ENCODE results near the gene GCNT2. TPM values are rescaled to one million over a fixed set of nuclear protein-coding genes. Genes with fewer than 3 reads are reported as not detected.

Gene GCNT2
- total RNA-seq, 1 experiment from 2014 or later, result 0.28 TPM

DNA sequence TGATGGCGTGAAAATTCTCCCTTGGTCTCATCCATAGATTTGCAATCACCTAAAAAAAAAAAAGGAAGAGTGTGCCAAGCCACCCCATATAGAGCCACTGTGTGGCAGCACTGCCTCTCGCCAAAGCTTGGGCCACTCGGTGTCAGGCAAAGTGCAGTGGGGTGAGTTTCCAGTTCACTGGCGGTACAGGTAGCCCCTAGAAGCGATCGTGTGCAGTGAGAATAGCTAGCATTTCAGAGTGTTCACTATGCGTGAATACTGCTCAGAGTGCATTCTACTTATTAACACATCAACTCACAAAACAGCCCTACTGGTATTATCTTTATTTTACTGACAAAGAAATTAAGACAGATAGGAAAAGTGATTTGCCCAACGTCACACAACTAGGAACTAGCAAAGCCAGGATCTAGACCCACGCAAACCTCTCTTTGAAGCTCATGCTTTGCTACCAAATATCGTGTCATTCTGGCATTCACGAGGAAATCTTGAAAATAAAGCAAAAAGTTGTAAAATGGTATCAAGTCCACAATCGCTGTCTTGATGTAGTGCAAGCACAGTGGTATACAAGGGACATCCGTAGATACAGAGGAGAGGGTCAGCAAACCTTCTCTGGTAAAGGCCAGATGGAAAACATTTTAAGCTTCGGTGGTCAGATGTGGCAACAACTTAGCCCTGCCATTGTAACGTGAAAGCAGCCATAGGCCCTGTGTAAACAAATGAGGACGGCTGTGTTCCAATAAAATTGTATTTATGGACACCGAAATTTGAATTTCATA lies 10.4 kb upstream of the GCNT2 start:
- ChIA-PET CTCF (interaction anchor here (1.7 kb wide), 1 partner anchor 32 kb away, joined by 8 read pairs; no protein-coding TSS in a partner anchor), POLR2A (ENCODE audit: low non-redundant PET) (no interaction called here)
- no peak overlapping the region for H3K27ac ChIP-seq (ENCODE audit: low read depth, low read length, poor library complexity, severe bottlenecking)
- no peaks in the 10 kb centered on the region for H3K27me3 ChIP-seq (replicated peaks; ENCODE audit: insufficient read depth, low read depth, low read length, poor library complexity)
- H3K4me3 ChIP-seq (ENCODE audit: low read depth, low read length, poor library complexity, severe bottlenecking), result no peak overlapping the region
- no peaks in the 10 kb centered on the region for H3K4me1 ChIP-seq (ENCODE audit: insufficient read depth, low read length, poor library complexity, severe bottlenecking)
- peak; percentile 42 for DNase-seq (ENCODE audit: low spot score)
- intact Hi-C loops (cut with micrococcal nuclease; ENCODE audit: unreplicated experiment), result loop anchor here (1.0 kb wide), 1 partner anchor 291 kb away; no protein-coding TSS in a partner anchor
- no peaks in the 10 kb centered on the region for H3K36me3 ChIP-seq (ENCODE audit: insufficient read depth, low read length, poor library complexity, severe bottlenecking)
- no peak for TF ChIP-seq EZH2 (IDR thresholded peaks at IDR 0.05; ENCODE audit: borderline replicate concordance, low read depth, low read length, poor library complexity, severe bottlenecking)
- TF ChIP-seq, protein P1, sequence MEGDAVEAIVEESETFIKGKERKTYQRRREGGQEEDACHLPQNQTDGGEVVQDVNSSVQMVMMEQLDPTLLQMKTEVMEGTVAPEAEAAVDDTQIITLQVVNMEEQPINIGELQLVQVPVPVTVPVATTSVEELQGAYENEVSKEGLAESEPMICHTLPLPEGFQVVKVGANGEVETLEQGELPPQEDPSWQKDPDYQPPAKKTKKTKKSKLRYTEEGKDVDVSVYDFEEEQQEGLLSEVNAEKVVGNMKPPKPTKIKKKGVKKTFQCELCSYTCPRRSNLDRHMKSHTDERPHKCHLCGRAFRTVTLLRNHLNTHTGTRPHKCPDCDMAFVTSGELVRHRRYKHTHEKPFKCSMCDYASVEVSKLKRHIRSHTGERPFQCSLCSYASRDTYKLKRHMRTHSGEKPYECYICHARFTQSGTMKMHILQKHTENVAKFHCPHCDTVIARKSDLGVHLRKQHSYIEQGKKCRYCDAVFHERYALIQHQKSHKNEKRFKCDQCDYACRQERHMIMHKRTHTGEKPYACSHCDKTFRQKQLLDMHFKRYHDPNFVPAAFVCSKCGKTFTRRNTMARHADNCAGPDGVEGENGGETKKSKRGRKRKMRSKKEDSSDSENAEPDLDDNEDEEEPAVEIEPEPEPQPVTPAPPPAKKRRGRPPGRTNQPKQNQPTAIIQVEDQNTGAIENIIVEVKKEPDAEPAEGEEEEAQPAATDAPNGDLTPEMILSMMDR (conservative IDR thresholded peaks at IDR 0.05; ENCODE audit: low read depth, low read length), result peak; percentile 71
- BruUV-seq (replicated peaks), result no TSS peak
- H3K9me3 ChIP-seq (ENCODE audit: low read depth, low read length, poor library complexity, severe bottlenecking), result no peaks in the 10 kb centered on the region

DNA sequence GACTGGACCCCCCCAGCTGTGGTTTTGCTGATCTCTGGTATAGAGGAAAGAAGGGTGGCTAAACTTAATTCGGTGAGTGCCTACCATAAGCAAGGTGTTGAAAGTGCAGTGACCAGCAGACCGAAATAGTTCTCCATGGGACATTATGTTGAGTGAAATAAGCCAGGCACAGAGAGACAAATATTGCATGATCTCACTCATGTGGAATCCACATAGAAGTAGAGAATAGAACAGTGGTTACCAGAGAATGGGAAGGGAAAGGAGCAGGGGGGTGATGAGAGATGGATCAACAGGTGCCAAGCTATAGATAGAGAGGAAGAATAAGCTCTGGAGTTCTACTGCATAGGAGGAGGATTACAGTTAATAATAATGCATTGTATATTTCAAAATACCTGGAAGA lies 9.7 kb upstream of the GCNT2 start:
- Histone ChIP-seq H3K27ac (ENCODE audit: low read depth, low read length, poor library complexity, severe bottlenecking) (no peak overlapping the region), H3K9me3 (ENCODE audit: low read depth, low read length, poor library complexity, severe bottlenecking) (no peaks in the 10 kb centered on the region), H3K4me1 (ENCODE audit: insufficient read depth, low read length, poor library complexity, severe bottlenecking) (no peaks in the 10 kb centered on the region), H3K27me3 (replicated peaks; ENCODE audit: insufficient read depth, low read depth, low read length, poor library complexity) (no peaks in the 10 kb centered on the region), H3K4me3 (ENCODE audit: low read depth, low read length, poor library complexity, severe bottlenecking) (no peak overlapping the region), H3K36me3 (ENCODE audit: insufficient read depth, low read length, poor library complexity, severe bottlenecking) (no peaks in the 10 kb centered on the region)
- TF ChIP-seq EZH2 (IDR thresholded peaks at IDR 0.05; ENCODE audit: borderline replicate concordance, low read depth, low read length, poor library complexity, severe bottlenecking), result no peak
- TF ChIP-seq, protein P1 (conservative IDR thresholded peaks at IDR 0.05; ENCODE audit: low read depth, low read length), result no peak
- intact Hi-C loops (cut with micrococcal nuclease; ENCODE audit: unreplicated experiment), result no loop called here
- no TSS peak for BruUV-seq (replicated peaks)
- POLR2A ChIA-PET (ENCODE audit: low non-redundant PET), result no interaction called here
- CTCF ChIA-PET, result interaction anchor here (1.7 kb wide), 1 partner anchor 33 kb away, joined by 8 read pairs; no protein-coding TSS in a partner anchor
- no peak for DNase-seq (ENCODE audit: low spot score)

DNA sequence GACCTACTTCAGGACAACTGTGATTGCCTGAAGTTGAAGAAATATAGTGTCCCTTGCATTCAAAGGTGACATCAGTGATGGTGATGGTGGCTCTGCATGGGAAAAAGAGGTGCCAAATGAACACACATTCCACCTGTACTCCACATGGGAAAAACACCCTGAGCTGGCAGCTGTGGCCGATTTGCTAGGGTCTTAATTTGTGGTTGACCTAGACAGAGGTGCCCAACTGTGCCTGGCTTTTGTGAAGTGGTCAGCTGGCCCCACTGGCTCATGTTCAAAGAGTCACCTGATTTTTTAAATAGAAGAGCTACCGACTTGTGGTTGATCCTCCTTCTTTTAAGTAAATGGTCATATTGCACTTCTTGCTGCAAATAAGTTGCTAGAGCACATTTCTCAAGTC lies 7.6 kb upstream of the GCNT2 start:
- ChIA-PET POLR2A (ENCODE audit: low non-redundant PET) (no interaction called here), CTCF (no interaction called here)
- TF ChIP-seq, protein P1 (conservative IDR thresholded peaks at IDR 0.05; ENCODE audit: low read depth, low read length), result no peak
- TF ChIP-seq EZH2 (IDR thresholded peaks at IDR 0.05; ENCODE audit: borderline replicate concordance, low read depth, low read length, poor library complexity, severe bottlenecking), result no peak
- intact Hi-C loops (cut with micrococcal nuclease; ENCODE audit: unreplicated experiment), result no loop called here
- no peak overlapping the region for H3K27ac ChIP-seq (ENCODE audit: low read depth, low read length, poor library complexity, severe bottlenecking)
- no peaks in the 10 kb centered on the region for H3K27me3 ChIP-seq (replicated peaks; ENCODE audit: insufficient read depth, low read depth, low read length, poor library complexity)
- H3K4me1 ChIP-seq (ENCODE audit: insufficient read depth, low read length, poor library complexity, severe bottlenecking), result peaks cover under 1% of the 10 kb centered on the region
- no TSS peak for BruUV-seq (replicated peaks)
- H3K9me3 ChIP-seq (ENCODE audit: low read depth, low read length, poor library complexity, severe bottlenecking), result no peaks in the 10 kb centered on the region
- DNase-seq (ENCODE audit: low spot score), result no peak
- H3K36me3 ChIP-seq (ENCODE audit: insufficient read depth, low read length, poor library complexity, severe bottlenecking), result no peaks in the 10 kb centered on the region
- H3K4me3 ChIP-seq (ENCODE audit: low read depth, low read length, poor library complexity, severe bottlenecking), result no peak overlapping the region
